ENCODE data around the gene RYK. TPM values are rescaled to one million over a fixed set of nuclear protein-coding genes. Genes with fewer than 3 reads are reported as not detected.

RYK gene
- total RNA-seq, 1 experiment from 2014 or later: 60.6 TPM

DNA sequence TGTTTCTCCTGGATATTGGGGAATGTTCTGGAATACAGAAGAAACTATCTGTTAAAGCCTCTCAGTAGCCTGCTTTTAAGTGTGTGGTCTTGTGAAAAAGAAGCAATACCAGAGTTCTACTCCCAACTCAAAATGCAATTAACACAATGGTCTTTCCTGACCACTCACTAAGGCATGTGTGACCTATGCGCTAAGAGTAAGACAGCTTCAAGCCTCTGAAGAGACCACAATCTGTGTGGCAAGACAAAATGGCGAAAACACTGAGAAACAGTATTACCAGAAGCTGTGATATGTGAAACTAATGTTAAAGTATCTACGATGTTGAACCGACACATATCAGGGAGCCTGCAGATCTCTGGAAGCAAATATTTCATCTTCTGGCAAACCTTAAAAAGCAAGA lies 33.8 kb downstream of the RYK start:
- Histone ChIP-seq H3K56ac (ENCODE audit: insufficient read length, low read depth, low read length) (no peak overlapping the region), H3K27me3 (ENCODE audit: insufficient read depth, low read length) (no peaks in the 10 kb centered on the region), H3K4me1 (ENCODE audit: insufficient read depth, low read length) (no peaks in the 10 kb centered on the region), H3K14ac (ENCODE audit: insufficient read depth, low read length) (no peak overlapping the region), H4K20me1 (ENCODE audit: control insufficient read depth, insufficient read depth, insufficient read length) (no peaks in the 10 kb centered on the region), H3K23me2 (ENCODE audit: insufficient read length, low read depth, low read length, poor library complexity, severe bottlenecking) (no peaks in the 10 kb centered on the region), H3K9ac (ENCODE audit: extremely low read depth, insufficient read length, low read length) (no peak overlapping the region), H3T11ph (ENCODE audit: low read length) (no peak overlapping the region), H3K27ac (ENCODE audit: insufficient read length, low read depth, low read length) (no peak overlapping the region), H2AK5ac (ENCODE audit: insufficient read length, low read length) (no peak overlapping the region), H3K79me1 (ENCODE audit: insufficient read depth, low read depth, low read length, poor library complexity, severe bottlenecking) (peaks cover 4% of the 10 kb centered on the region), H4K8ac (replicated peaks; ENCODE audit: insufficient read length, low read depth, low read length) (no peak overlapping the region), H2BK20ac (ENCODE audit: low read depth, low read length, poor library complexity, severe bottlenecking) (no peak overlapping the region), H2BK5ac (ENCODE audit: insufficient read length, low read length) (no peak overlapping the region), H2BK12ac (ENCODE audit: insufficient read length, low read depth, low read length) (no peak overlapping the region), H3K4ac (ENCODE audit: low read depth, low read length) (no peak overlapping the region), H3K9me3 (ENCODE audit: control insufficient read depth, low read depth, low read length) (no peaks in the 10 kb centered on the region), H3K79me2 (ENCODE audit: insufficient read depth, low read length) (0 out of 2 replicates have a peak, but pooled peaks cover 2% of the 10 kb centered on the region), H4K91ac (ENCODE audit: insufficient read length, low read depth, low read length) (no peak overlapping the region), H4K5ac (ENCODE audit: insufficient read length, low read depth, low read length) (no peak overlapping the region), H2AFZ (ENCODE audit: low read length) (no peak overlapping the region), H3K4me2 (ENCODE audit: insufficient read depth, insufficient read length, low read length) (no peak overlapping the region), H2BK120ac (ENCODE audit: low read depth, low read length, poor library complexity, severe bottlenecking) (no peak overlapping the region), H2BK15ac (ENCODE audit: low read depth, low read length) (no peak overlapping the region), H3K23ac (ENCODE audit: insufficient read length, low read depth, low read length) (no peak overlapping the region), H3K18ac (ENCODE audit: insufficient read length, low read depth, low read length) (no peak overlapping the region)
- Mint-ChIP-seq H3K9me3 (no peaks in the 10 kb centered on the region; a peak in 1 of 5 replicates), H3K4me1 (peaks cover 0 to 3% of the 10 kb centered on the region in 2 experiments; a peak in 1 of 4 replicates), H3K36me3 (ENCODE audit: insufficient read depth in 1 of 3, low read depth in 3 of 3) (peaks cover 2 to 8% (median 4%) of the 10 kb centered on the region in 3 experiments; a peak in 5 of 7 replicates), H3K27me3 (ENCODE audit: low read depth) (no peaks in the 10 kb centered on the region), H3K4me3 (no peak overlapping the region), H3K27ac (no peak overlapping the region; a peak in 1 of 7 replicates)
- no CpG with 5 or more reads among the region's 4 CpGs for WGBS (ENCODE audit: extremely low coverage, insufficient read length, low lambda C conversion rate)
- TF ChIP-seq, protein P1, sequence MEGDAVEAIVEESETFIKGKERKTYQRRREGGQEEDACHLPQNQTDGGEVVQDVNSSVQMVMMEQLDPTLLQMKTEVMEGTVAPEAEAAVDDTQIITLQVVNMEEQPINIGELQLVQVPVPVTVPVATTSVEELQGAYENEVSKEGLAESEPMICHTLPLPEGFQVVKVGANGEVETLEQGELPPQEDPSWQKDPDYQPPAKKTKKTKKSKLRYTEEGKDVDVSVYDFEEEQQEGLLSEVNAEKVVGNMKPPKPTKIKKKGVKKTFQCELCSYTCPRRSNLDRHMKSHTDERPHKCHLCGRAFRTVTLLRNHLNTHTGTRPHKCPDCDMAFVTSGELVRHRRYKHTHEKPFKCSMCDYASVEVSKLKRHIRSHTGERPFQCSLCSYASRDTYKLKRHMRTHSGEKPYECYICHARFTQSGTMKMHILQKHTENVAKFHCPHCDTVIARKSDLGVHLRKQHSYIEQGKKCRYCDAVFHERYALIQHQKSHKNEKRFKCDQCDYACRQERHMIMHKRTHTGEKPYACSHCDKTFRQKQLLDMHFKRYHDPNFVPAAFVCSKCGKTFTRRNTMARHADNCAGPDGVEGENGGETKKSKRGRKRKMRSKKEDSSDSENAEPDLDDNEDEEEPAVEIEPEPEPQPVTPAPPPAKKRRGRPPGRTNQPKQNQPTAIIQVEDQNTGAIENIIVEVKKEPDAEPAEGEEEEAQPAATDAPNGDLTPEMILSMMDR (conservative IDR thresholded peaks at IDR 0.05): no peak
- no peak for DNase-seq
